ENCODE results near the gene ACHE.

Gene ACHE

GRCh38 chr7:100892364-100893317, 3.0 kb downstream of the ACHE start:
- TF ChIP-seq GATA1 (IDR thresholded peaks at IDR 0.05; ENCODE audit: low read depth, low read length), result no peak
- TF ChIP-seq POLR2A (IDR thresholded peaks at IDR 0.05; ENCODE audit: low read length), result no peak
- DNase-seq, result no peak

- TF ChIP-seq GATA1 (IDR thresholded peaks at IDR 0.05; ENCODE audit: low read depth, low read length), result no peak
- no peak for TF ChIP-seq POLR2A (IDR thresholded peaks at IDR 0.05; ENCODE audit: low read length)
- DNase-seq, result no peak
Measured at GRCh38 chr7:100891568-100892247, 4.0 kb downstream of the ACHE start.

GRCh38 chr7:100890653-100891567, 4.8 kb downstream of the ACHE start:
- DNase-seq, result peak in 1 of 2 experiments; percentile 54
- TF ChIP-seq GATA1 (IDR thresholded peaks at IDR 0.05; ENCODE audit: low read depth, low read length) (no peak), POLR2A (IDR thresholded peaks at IDR 0.05; ENCODE audit: low read length) (peak; percentile 32)

- TF ChIP-seq GATA1 (IDR thresholded peaks at IDR 0.05; ENCODE audit: low read depth, low read length), result no peak
- peak; percentile 75 for TF ChIP-seq POLR2A (IDR thresholded peaks at IDR 0.05; ENCODE audit: low read length)
Measured at GRCh38 chr7:100888988-100889750, 6.5 kb downstream of the ACHE start, which contains the start of gene UFSP1. Gene UFSP1 (minus strand): TSS chr7:100889715. CDS start chr7:100889271, 444 bp downstream.

GRCh38 chr7:100888291-100888987, 7.2 kb downstream of the ACHE start:
- TF ChIP-seq POLR2A (IDR thresholded peaks at IDR 0.05; ENCODE audit: low read length), result no peak
- TF ChIP-seq GATA1 (IDR thresholded peaks at IDR 0.05; ENCODE audit: low read depth, low read length), result no peak
- DNase-seq, result no peak

More at GRCh38 chr7:100888988-100889750, 6.5 kb downstream of the ACHE start, which contains the start of gene UFSP1:
- no peak for DNase-seq

- TF ChIP-seq GATA1 (IDR thresholded peaks at IDR 0.05; ENCODE audit: low read depth, low read length), result no peak
- TF ChIP-seq POLR2A (IDR thresholded peaks at IDR 0.05; ENCODE audit: low read length), result peak; percentile 12
Measured at GRCh38 chr7:100887516-100888290, 8.0 kb downstream of the ACHE start.

GRCh38 chr7:100886936-100887515, 8.7 kb downstream of the ACHE start:
- no peak for TF ChIP-seq POLR2A (IDR thresholded peaks at IDR 0.05; ENCODE audit: low read length)
- TF ChIP-seq GATA1 (IDR thresholded peaks at IDR 0.05; ENCODE audit: low read depth, low read length), result no peak
- no peak for DNase-seq

More at GRCh38 chr7:100887516-100888290, 8.0 kb downstream of the ACHE start:
- peak; percentile 45 to 50 for DNase-seq

GRCh38 chr7:100886142-100886935, 9.3 kb downstream of the ACHE start:
- TF ChIP-seq POLR2A (IDR thresholded peaks at IDR 0.05; ENCODE audit: low read length), result no peak
- TF ChIP-seq GATA1 (IDR thresholded peaks at IDR 0.05; ENCODE audit: low read depth, low read length), result no peak
- DNase-seq, result no peak

GRCh38 chr7:100885440-100886141, 10.1 kb downstream of the ACHE start:
- no peak for DNase-seq
- TF ChIP-seq POLR2A (IDR thresholded peaks at IDR 0.05; ENCODE audit: low read length) (no peak), GATA1 (IDR thresholded peaks at IDR 0.05; ENCODE audit: low read depth, low read length) (no peak)

Measured in erythroblast (primary cell).